Nephron progenitor cell (in vitro differentiated cells): ENCODE results near the gene SLC51B.

Source experiments
- DNase-seq: peaks from one replicate; pipeline ENCODE4 v3.0.0; 2021
- H3K27ac Mint-ChIP-seq: 2 replicates; pipeline ENCODE4 v1.8.0; 2021; ENCODE audit warnings: mild to moderate bottlenecking, moderate library complexity, mixed read lengths
- H3K27me3 Mint-ChIP-seq: 2 replicates; pipeline ENCODE4 v1.8.0; 2021; ENCODE audit warnings: mild to moderate bottlenecking, low read depth, mixed read lengths; ENCODE audit not compliant: poor library complexity
- H3K36me3 Mint-ChIP-seq: 2 replicates; pipeline ENCODE4 v1.8.0; 2021; ENCODE audit warnings: low read depth, mixed read lengths
- H3K4me1 Mint-ChIP-seq: 2 replicates; pipeline ENCODE4 v1.8.0; 2021; ENCODE audit warnings: mixed read lengths
- H3K4me3 Mint-ChIP-seq: 2 replicates; pipeline ENCODE4 v1.8.0; 2021; ENCODE audit warnings: mild to moderate bottlenecking, moderate library complexity, mixed read lengths
- H3K9me3 Mint-ChIP-seq: 2 replicates; pipeline ENCODE4 v1.8.0; 2021; ENCODE audit warnings: mild to moderate bottlenecking, moderate library complexity, mixed read lengths
- TF ChIP-seq, protein P1 (sequence below): fragments of 200-600 bp; sonication (generic); IDR thresholded peaks from 2 replicates; pipeline ENCODE4 v1.5.0; 2021; ENCODE audit warnings: antibody characterized with exemption

SLC51B gene

DNA sequence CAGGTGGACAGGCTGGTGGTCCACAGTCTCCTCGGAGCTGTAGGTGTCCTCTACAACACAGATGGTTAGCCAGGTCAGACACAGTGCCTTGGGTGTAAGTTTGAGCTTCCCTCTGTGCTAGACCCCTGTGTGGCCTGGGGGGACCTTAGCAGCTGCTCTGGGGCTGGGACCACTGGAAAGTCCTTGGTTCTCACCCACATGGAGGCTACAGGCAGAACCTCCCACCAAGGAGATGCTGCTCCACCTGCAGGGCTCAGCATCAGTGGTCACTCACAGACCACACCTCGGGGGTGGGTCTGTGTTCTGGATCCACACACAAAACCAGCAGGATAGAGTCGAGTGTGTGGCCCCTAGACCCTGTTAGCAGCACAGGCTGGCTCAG is 14.2 kb downstream of the SLC51B start:
- H3K4me3 Mint-ChIP-seq, result no peak overlapping the region
- H3K27me3 Mint-ChIP-seq, result peaks cover 3% of the 10 kb centered on the region
- DNase-seq, result no peak
- TF ChIP-seq, protein P1, sequence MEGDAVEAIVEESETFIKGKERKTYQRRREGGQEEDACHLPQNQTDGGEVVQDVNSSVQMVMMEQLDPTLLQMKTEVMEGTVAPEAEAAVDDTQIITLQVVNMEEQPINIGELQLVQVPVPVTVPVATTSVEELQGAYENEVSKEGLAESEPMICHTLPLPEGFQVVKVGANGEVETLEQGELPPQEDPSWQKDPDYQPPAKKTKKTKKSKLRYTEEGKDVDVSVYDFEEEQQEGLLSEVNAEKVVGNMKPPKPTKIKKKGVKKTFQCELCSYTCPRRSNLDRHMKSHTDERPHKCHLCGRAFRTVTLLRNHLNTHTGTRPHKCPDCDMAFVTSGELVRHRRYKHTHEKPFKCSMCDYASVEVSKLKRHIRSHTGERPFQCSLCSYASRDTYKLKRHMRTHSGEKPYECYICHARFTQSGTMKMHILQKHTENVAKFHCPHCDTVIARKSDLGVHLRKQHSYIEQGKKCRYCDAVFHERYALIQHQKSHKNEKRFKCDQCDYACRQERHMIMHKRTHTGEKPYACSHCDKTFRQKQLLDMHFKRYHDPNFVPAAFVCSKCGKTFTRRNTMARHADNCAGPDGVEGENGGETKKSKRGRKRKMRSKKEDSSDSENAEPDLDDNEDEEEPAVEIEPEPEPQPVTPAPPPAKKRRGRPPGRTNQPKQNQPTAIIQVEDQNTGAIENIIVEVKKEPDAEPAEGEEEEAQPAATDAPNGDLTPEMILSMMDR, result no peak
- H3K36me3 Mint-ChIP-seq, result peaks cover 46% of the 10 kb centered on the region
- no peaks in the 10 kb centered on the region for H3K9me3 Mint-ChIP-seq
- peaks cover 52% of the 10 kb centered on the region for H3K4me1 Mint-ChIP-seq
- H3K27ac Mint-ChIP-seq, result no peak overlapping the region

DNA sequence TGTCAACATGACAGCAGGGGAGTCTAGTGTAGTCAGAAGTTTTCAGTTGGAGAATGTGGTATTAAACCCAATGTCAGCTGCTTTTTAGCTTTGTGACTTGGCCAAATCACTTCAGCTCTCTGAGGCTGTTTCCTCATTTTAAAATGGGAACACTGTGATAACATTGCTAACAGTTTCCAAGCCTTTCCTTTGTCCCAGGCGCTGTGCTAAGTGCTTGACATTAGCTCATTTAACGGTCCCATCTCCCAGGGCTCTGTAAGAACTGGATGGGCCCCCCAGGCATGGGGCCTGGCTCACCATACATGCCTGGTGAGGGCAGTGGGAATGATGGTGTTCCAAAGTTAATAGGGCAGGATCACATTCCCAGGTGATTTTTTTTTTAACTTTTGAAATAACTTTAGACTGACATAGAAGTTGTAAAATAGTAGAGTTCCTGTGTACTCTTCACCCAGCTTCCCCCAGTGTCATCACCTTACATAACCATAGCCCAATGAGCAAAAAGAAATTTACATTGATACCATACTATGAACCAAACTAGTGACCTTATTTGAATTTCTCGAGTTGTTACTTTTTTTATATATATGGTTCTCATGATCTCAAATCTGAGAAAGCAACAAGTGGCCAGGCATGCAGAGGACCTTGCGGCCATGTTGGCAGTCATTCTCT is 14.9 kb downstream of the SLC51B start:
- TF ChIP-seq, protein P1, result no peak
- H3K9me3 Mint-ChIP-seq, result no peaks in the 10 kb centered on the region
- peaks cover 46% of the 10 kb centered on the region for H3K36me3 Mint-ChIP-seq
- H3K4me3 Mint-ChIP-seq, result no peak overlapping the region
- peaks cover 3% of the 10 kb centered on the region for H3K27me3 Mint-ChIP-seq
- peaks cover 50% of the 10 kb centered on the region for H3K4me1 Mint-ChIP-seq
- no peak for DNase-seq
- H3K27ac Mint-ChIP-seq, result no peak overlapping the region

DNA sequence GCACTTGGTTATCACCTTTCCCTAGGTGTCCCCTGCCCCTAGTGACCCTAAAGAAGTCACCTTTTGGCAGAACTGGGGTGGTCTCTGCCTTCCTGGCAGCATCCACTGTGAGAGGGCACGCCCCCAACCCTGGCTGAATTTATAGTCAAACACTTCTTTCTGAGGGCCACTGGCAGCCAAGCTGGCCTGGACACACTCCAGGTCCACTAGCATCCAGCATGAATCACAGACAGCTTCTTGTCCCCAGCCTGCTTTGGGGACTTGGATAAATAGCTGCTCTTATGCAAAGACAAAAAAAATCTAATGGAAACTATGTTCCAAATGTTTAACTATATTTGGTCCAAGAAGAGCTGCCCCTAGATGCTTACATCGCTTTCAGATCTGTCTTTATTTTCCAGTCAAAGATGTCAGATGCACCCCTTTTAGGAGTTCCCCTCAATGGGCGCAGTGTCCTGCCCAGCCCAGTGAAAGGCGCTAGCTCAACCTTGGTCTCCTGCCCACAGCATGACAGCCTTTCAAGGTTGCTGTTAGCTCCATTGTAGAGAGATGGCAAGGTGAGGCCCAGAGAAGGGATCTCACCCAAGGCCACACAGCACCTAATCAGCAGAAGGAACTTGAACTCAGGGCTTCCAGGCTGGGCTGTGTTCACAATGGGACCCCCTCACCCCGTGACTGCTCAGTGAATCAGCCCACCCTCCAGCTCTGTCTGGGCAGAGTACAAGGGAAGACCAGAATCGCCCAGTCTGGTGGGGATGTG is 15.6 kb downstream of the SLC51B start:
- no peak for DNase-seq
- Mint-ChIP-seq H3K27ac (no peak overlapping the region), H3K9me3 (no peaks in the 10 kb centered on the region), H3K36me3 (peaks cover 45% of the 10 kb centered on the region), H3K27me3 (peaks cover 3% of the 10 kb centered on the region), H3K4me3 (no peak overlapping the region), H3K4me1 (peaks cover 52% of the 10 kb centered on the region)
- TF ChIP-seq, protein P1, result no peak

DNA sequence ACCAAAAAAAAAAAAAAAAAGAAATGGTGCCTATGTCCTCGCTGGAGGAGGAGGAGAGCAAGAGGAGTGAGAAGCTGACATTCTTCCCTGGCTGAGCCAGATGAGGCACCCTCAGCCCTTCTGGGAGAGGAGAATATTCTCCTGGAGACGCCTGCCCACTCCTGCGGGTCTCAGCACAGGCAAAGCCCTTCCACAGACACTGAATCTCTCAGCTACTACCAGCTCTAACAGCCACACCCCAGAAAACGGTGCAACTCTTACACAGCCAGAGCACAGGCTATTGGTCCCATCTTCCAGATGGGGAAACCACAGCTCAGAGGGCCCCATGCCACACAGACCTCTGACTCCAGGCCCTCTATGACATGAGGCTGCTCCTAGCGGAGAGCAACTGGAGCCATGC is 16.9 kb downstream of the SLC51B start:
- H3K36me3 Mint-ChIP-seq, result peaks cover 34% of the 10 kb centered on the region
- TF ChIP-seq, protein P1, result no peak
- peaks cover 52% of the 10 kb centered on the region for H3K4me1 Mint-ChIP-seq
- H3K4me3 Mint-ChIP-seq, result no peak overlapping the region
- no peak for DNase-seq
- H3K27me3 Mint-ChIP-seq, result peaks cover 3% of the 10 kb centered on the region
- no peaks in the 10 kb centered on the region for H3K9me3 Mint-ChIP-seq
- no peak overlapping the region for H3K27ac Mint-ChIP-seq

DNA sequence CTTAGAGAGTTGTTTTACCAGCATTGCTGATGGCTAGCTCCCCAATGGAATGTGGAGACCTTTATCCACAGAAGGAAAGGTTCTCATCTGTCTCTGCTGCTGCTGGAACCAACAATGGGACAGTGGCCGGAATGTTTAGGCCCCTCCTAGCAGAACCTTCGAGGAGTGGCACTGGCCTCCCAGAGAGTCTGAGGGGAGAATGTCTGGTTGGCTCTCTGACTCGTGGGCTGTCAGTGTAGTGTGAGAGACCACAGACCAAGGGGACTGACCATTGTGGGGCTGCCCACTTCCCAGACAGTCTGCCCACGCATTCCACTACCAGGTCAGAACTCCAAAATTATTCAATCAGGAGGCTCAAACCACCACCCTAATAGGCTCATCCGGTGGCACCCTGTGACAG is 17.5 kb downstream of the SLC51B start:
- H3K27ac Mint-ChIP-seq, result peak overlapping the region; percentile 3
- peaks cover 3% of the 10 kb centered on the region for H3K27me3 Mint-ChIP-seq
- no peak overlapping the region for H3K4me3 Mint-ChIP-seq
- H3K4me1 Mint-ChIP-seq, result peaks cover 50% of the 10 kb centered on the region
- H3K9me3 Mint-ChIP-seq, result no peaks in the 10 kb centered on the region
- H3K36me3 Mint-ChIP-seq, result peaks cover 27% of the 10 kb centered on the region
- no peak for DNase-seq
- TF ChIP-seq, protein P1, result no peak
